ENCODE data around the gene CSNK1G3.

CSNK1G3 gene

DNA sequence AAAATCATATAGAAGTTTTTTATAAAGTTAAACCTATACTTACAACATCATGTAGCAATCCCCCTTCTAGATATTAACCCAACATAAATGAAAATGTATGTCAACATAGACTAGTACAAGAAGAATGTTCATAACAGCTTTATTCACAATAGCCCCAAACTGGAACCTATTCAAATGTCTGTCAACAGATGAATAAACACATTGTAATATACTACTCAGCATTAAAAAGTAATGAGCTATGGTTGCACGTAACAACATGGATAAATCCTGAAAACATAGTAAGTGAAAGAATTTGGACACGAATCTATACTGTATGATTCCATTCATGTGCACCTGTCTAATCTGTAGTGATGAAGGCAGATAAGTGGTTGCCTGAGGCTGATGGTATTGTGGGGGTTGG lies 73.9 kb downstream of the CSNK1G3 start:
- H3K36me3 ChIP-seq (ENCODE audit: control insufficient read depth, insufficient read depth, low read length), result no peaks in the 10 kb centered on the region; the same call in 1 of the 2 replicates
- no peak overlapping the region for H3K4me3 ChIP-seq (replicated peaks; ENCODE audit: low read depth, low read length)
- DNase-seq (ENCODE audit: extremely low read depth, insufficient read length), result no peak
- TF ChIP-seq, protein P1, sequence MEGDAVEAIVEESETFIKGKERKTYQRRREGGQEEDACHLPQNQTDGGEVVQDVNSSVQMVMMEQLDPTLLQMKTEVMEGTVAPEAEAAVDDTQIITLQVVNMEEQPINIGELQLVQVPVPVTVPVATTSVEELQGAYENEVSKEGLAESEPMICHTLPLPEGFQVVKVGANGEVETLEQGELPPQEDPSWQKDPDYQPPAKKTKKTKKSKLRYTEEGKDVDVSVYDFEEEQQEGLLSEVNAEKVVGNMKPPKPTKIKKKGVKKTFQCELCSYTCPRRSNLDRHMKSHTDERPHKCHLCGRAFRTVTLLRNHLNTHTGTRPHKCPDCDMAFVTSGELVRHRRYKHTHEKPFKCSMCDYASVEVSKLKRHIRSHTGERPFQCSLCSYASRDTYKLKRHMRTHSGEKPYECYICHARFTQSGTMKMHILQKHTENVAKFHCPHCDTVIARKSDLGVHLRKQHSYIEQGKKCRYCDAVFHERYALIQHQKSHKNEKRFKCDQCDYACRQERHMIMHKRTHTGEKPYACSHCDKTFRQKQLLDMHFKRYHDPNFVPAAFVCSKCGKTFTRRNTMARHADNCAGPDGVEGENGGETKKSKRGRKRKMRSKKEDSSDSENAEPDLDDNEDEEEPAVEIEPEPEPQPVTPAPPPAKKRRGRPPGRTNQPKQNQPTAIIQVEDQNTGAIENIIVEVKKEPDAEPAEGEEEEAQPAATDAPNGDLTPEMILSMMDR (IDR thresholded peaks at IDR 0.05; ENCODE audit: insufficient read depth, low read length, poor library complexity, severe bottlenecking), result no peak
- no peaks in the 10 kb centered on the region for H3K27me3 ChIP-seq (replicated peaks; ENCODE audit: control insufficient read depth, insufficient read depth, low read length)

DNA sequence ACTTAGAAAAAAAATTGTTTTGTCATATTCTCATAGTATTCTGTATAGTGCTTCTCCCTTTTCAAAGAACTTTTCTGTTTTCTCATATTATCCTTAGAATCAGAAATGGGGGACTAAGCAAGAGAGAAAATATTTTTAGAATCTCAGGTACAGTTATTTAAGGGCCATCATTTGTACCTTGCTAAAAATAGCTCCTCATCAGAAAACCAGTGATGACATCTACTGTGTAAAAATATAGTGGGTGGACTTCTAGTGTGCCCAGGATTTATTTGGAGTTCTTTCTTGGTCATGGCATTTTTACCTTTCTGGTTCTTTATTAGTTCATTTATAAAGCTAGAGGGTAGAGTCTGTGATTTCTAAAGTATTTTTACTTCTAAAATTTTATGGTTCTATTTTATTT lies 82.5 kb downstream of the CSNK1G3 start:
- Histone ChIP-seq H3K27me3 (replicated peaks; ENCODE audit: control insufficient read depth, insufficient read depth, low read length) (no peaks in the 10 kb centered on the region), H3K4me3 (replicated peaks; ENCODE audit: low read depth, low read length) (no peak overlapping the region), H3K36me3 (ENCODE audit: control insufficient read depth, insufficient read depth, low read length) (no peaks in the 10 kb centered on the region; the same call in 1 of the 2 replicates)
- TF ChIP-seq, protein P1 (IDR thresholded peaks at IDR 0.05; ENCODE audit: insufficient read depth, low read length, poor library complexity, severe bottlenecking), result no peak
- no peak for DNase-seq (ENCODE audit: extremely low read depth, insufficient read length)

DNA sequence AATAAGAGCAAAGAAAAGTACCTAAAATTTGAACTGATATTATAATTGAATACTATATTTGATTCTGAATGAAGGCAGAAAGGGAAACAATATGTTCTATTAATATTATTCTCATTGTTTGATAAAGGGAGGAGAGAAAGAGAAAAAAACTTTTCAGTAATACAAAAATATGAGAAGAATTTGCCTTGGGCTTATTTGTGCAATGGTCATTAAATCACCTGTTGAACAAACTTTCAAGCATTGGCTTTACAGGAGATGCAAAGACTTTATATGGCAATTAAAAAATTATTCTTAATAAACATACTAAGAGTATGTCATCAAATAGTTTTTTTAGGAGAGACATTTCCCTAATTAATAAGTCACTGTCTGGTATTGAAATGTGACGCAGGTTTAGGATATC lies 85.0 kb downstream of the CSNK1G3 start:
- DNase-seq (ENCODE audit: extremely low read depth, insufficient read length), result no peak
- no peaks in the 10 kb centered on the region; the same call in 1 of the 2 replicates for H3K36me3 ChIP-seq (ENCODE audit: control insufficient read depth, insufficient read depth, low read length)

DNA sequence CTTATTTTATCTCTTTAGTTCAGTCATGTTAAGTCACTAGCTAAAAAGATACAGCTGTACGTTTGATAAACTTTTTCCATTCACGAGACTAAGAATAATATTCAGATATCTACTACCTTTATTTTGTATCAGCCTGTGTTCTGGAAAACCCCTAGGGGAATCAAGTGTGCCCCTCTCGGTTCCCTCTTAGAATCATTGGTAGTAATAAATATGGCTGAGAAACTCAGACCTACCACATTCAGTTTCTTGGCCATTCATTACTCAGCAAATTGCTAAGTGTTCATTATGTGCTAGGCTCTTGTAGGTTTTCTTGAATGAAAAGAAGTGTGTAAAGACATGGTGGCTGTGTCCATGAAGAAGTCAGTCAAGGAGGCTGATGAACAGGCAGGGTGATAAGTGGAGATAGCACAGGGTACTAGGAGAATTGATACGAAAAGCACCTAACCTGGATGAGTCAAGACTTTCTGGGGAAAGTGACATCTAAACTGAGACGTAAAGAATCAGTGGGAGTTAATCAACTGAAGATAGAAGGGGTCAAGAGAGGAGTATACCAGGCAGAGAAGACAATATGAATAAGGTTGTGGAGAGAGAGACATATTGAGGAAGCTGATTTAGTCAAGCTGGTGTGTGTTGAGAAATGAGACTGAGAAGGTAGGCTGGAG lies 86.2 kb downstream of the CSNK1G3 start:
- Histone ChIP-seq H3K27me3 (replicated peaks; ENCODE audit: control insufficient read depth, insufficient read depth, low read length) (no peaks in the 10 kb centered on the region), H3K4me3 (replicated peaks; ENCODE audit: low read depth, low read length) (no peak overlapping the region), H3K36me3 (ENCODE audit: control insufficient read depth, insufficient read depth, low read length) (no peaks in the 10 kb centered on the region; the same call in 1 of the 2 replicates)
- TF ChIP-seq, protein P1 (IDR thresholded peaks at IDR 0.05; ENCODE audit: insufficient read depth, low read length, poor library complexity, severe bottlenecking), result no peak
- no peak for DNase-seq (ENCODE audit: extremely low read depth, insufficient read length)

More for the DNA sequence above, 85.0 kb downstream of the CSNK1G3 start:
- H3K27me3 ChIP-seq (replicated peaks; ENCODE audit: control insufficient read depth, insufficient read depth, low read length), result no peaks in the 10 kb centered on the region
- TF ChIP-seq, protein P1 (IDR thresholded peaks at IDR 0.05; ENCODE audit: insufficient read depth, low read length, poor library complexity, severe bottlenecking), result no peak
- no peak overlapping the region for H3K4me3 ChIP-seq (replicated peaks; ENCODE audit: low read depth, low read length)

DNA sequence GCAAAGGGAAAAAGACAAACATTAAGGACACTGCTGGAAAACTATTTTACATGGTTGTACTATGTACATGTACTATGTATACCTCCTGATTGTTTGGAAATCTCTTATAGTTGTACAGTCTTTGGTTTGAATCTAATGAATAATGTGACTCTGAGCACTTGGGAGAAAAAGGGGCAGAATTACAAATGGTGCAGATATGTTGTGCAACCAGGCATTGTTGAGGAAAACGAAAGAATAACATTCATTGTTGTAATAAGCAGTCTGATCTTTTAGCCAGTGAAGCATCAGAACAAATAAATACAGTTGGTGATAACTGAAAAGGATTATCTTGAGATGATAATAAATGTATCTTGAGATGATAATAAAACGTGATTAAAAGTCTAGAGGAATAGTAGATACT lies 87.2 kb downstream of the CSNK1G3 start:
- Histone ChIP-seq H3K27me3 (replicated peaks; ENCODE audit: control insufficient read depth, insufficient read depth, low read length) (no peaks in the 10 kb centered on the region), H3K4me3 (replicated peaks; ENCODE audit: low read depth, low read length) (no peak overlapping the region), H3K36me3 (ENCODE audit: control insufficient read depth, insufficient read depth, low read length) (no peaks in the 10 kb centered on the region; the same call in 1 of the 2 replicates)
- no peak for DNase-seq (ENCODE audit: extremely low read depth, insufficient read length)
- TF ChIP-seq, protein P1 (IDR thresholded peaks at IDR 0.05; ENCODE audit: insufficient read depth, low read length, poor library complexity, severe bottlenecking), result no peak
